NCI-H446 treated with DMSO at 0.1 percent for 48 hours (cell line): ENCODE results near the gene DNAH17.

Experiments used
- DNase-seq: peaks from one replicate; lab custom pipeline; 2025; lab: John Stamatoyannopoulos, UW

Gene DNAH17

DNA sequence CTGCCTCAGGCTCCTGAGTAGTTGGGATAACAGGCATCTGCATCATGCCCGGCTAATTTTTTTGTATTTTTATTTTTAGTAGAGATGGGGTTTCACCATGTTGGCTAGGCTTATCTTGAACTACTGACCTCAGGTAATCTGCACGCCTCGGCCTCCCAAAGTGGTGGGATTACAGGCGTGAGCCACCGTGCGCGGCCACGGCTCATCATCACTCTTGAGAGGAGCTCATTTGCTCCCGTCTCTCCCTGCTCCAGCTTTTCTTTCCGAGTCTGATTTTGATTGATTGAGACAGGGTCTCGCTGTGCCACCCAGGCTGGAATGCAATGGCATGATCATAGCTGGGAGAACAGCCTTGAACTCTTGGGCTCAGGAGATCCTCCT, 186.2 kb downstream of the DNAH17 start:
- no peak for DNase-seq

DNA sequence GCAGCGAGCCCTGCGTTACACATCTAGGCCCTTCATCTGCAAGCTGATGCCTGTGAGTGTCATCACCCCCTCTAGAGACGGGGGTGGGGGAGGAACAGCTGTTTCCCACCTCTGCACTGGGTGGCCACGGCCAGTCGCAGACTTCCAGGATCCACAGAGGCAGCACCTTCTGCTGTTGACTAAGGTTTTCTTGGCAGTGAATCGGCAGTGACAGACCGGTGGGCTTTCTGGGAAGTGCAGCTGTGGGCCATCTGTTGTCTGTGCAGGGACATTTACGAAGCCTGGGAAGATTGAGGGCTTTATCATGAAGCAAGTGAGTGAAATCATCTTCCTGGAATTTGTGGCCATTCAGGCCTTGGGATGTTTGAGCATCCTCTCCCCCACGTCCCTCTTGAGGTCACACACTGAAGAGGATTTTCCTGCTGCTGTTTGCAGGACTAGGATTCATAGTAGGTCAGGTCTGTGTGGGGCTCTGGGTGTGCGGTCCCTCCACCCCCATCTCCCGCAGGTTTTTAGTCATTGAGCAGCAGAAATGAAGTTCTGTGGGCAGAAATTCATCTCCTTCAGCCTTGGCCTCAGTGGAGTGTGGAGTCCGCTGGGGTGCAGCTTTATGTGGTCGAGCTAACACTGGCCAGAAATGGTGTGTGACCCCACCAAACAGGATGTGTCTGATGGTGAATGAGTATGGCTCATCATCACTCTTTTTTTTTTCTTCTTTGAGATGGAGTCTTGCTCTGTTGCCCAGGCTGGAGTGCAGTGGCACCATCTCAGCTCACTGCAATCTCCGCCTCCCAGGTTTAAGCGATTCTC, 186.8 kb downstream of the DNAH17 start:
- peak; percentile 61 for DNase-seq

DNA sequence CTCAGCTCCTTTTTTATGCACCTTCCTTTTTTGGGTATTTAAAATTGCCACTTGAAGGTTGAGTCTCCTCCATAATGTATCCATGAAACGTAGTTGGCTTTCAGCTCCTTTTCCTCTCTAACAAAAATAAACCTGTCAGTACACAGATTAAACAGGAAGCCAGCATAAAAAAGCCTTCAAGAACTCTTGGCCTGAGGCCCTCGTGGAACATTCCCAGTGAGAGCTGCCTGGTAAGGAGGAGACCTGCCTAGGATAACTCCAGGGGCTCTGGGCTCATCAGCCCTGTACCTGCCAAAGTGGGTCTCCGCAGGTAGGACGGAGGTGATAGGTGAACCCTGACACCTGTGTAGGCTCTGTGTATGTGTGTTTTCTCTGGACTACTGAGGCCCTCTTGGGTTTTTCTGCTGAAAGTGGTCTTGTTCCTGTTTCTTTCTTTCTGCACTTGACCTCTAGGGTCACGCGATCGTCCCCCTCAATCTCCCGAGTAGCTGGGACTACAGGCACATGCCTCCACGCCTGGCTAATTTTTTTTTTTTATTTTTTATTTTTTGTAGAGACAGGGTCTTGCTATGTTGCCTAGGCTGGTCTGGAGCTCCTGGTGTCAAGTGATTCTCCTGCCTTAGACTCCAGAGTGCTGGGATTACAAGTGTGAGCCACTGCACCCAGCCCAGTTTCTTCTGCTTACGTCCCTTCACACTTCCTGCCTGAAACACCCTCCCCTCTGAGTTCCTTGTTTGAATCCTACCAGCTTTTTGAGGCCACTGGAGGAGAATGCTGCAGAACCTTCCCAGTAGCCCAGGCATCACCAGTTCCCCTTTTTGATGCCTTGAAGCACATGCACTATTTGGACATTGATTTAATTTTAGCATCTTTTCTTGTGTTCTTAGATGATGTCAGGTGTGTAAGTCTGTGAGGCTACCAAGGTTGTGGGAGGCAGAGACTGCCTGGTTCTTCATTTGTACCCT, 188.9 kb downstream of the DNAH17 start:
- DNase-seq = no peak

DNA sequence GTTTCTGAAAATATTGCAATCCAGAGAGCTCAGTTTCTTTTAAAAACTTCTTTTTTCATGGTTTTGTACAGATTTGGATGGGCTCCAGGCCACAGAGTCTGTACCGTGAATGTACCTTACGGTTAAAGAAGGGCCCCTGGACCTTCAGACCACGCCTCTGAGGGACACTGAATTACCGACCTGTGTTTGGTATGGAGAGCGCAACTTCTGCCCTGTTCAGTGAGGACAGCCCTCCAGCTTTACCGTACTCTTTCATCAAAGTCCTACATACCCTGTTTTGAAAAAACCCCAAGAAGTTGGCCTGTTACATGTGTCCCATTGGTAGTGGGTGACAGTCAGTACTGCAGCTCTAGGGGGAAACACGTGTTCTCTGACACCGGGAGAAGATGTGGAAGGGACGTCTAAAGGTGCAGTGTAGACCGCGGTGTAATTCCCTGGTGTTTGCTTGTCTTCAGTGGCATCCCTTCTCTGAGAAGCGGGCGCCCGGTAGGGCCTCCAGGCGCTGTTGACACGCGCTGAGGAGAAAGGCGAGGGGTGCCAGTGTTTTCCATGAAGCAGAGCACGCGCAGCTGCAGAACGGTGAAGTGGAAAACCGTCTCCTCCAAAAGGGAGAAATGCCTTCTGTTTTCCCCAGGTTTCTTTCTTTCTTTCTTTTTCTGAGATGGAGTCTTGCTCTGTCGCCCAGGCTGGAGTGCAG, 192.6 kb downstream of the DNAH17 start:
- DNase-seq = no peak

DNA sequence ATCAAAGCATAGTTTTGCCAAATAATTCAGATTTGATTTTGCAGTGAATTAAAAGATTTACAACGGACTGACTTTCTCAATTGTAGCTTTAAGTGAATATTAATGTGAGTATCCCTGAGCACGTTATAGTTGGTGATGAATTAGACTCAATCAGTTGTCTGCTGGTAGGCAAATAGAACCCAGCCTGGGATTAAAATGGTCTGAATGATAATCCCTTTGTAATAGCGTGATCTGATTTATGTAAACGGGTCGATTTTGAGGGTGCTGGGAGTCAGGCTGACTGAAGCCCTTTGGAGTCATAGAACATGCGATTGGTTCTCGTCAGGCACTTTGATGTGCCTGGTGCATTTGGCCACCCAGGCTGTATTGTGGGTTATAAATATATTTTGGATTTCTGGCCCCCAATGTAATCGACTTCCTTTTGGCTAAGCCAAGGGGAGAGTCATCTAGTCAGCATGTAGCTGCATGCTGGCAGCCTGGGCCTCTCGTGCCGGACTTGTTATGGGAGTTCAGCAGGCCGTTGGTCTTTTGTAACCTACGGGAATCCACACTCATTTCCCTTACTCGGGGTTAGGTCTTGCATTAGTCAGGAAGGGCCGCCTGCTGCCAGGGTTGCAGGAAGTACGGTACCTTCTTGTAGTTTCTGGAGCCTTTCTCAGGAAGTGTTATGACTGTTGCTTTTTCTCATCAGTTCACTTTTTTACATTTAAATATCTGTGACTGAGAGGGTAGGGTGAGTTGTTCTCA, 193.3 kb downstream of the DNAH17 start:
- no peak for DNase-seq

DNA sequence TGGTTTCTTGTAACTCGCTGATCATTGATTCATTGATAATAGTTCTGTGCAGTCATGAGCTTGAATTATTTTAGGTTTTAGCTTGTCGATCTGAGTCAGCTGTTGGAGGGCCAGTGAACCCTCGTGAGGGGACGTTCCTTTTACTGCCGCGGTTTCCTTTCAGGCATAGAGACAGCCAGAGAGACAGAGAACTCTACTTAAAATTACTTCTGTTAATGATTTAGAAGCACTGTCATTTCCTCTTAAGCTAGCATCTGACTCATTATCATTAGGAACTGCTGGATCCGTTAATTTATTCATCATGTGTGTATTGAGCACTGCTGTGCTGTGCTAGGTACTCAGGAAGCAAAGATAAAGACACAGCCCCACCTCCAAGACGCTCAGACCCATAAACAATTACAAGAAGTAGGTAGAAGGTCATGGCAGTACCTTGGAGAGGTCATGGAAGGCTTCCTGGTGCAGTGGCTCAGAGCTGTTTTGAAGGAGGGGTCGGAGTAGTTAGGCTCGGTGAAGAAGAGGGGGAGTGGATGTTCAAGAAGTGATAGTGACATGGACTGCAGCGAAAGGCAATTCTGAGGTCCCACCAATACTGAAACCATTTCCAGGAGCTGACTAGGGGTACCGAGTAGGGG, 195.5 kb downstream of the DNAH17 start:
- no peak for DNase-seq

DNA sequence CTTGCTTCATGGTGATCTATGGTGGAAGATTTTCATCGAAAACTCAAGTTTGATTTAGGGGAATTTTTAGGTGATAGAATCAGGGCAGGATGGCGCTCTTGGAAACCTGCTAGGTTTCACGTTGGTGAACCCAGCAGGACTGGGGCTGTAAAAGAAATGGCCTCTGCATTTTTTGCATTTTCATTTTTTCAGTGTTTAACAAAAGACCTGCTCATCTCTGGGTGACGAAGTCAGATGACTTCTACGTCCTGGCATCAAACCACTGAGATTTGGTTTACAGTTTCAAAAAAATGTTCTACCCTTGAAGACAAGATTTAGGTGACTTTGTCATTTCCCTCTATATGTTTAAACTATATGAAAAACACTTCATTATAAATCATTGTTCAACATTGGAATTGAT, 196.8 kb downstream of the DNAH17 start:
- no peak for DNase-seq

DNA sequence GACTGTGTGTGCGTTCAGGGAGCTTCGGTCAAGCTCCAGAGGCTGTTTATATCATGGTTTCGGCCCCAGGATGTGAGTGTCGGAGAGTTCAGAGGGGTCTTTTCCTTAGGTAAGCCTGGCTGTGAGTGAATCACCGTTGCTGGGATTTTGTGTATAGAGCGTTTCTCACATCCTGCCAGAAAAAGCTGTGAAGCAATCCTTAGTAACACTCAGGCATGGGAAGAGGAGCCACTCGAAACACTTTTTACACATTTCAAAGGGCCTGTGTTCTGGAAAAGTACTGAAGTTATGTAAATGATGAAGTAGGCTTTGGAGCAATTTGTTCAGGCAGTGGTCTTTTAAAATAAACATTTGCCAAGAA, 198.1 kb downstream of the DNAH17 start:
- no peak for DNase-seq

DNA sequence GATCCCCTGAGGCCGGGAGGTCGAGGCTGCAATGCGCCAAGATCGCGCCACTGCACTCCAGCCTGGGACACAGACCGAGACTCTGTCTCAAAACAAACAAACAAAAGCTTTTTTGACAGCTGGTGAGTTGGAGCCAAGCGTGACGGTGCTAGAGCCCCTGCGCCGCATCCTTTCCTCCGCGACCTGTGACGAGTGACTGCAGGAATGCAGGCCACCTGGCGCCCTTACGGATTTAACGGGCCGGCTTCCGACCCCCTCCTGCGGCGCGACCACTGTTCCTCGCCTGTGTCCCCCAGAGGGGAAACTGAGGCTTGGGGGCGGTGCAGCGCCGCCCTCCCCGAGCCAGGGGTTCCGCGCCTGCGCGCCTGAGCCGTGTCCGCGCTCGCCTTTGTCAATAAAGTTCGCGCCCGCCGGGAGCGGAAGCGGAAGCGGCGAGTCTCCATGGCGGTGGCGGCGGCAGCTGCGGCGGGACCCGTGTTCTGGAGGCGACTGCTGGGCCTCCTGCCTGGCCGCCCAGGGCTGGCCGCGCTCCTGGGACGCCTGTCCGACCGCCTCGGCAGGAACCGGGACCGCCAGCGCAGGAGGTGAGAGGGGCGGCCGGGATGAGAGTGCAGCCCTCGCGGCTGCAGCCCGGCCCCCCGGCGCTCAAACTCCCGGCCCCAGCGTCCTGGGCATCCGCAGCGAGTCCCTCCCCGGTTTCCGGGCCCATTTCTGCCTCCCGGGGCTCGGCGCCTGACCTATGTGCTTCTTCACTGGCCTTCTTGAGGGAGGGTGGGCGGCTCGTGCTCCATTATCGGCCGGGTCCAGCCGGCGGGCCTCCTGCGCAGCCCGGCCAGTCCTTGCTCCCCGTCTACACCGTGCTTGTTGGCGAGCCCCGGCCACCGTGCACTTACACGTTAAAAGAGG, 198.7 kb downstream of the DNAH17 start, which contains the start of gene PGS1:
Gene PGS1 (plus strand): TSS at position 425 of the 906 bp plus-strand sequence. CDS start 17 bp downstream, at position 442.
- DNase-seq = peak; percentile 10

DNA sequence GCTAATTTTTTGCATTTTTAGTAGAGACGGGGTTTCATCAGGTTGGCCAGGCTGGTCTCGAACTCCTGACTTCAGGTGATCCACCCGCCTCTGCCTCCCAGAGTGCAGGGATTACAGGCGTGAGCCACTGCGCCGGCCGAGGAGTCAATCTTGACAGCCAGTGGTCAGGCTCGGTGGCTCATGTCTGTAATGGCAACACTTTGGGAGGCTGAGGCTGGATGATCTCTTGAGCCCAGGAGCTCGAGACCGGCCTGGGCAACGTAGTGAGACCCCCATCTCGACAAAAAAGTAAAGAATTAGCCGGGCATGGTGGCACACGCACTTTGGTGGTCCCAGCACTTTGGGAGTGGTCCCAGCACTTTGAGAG, 199.4 kb downstream of the DNAH17 start:
- no peak for DNase-seq

DNA sequence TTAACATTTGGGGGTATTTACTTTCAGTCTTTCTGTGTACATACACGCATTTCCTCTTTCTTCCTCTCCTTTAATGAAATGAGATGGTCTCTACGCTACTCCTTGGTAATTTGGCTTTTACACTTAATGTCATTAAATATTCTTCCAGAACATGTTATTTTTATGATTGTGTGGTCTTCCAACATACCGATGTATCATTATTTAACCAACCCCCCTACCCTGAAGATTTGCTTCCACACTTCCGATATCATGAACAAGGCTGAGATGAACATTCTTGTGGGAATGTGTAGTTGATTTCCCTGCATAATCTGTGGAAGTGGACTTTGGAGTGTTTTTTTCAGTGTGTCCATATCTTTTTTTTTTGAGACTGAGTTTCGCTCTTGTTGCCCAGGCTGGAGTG, 201.0 kb downstream of the DNAH17 start:
- no peak for DNase-seq

DNA sequence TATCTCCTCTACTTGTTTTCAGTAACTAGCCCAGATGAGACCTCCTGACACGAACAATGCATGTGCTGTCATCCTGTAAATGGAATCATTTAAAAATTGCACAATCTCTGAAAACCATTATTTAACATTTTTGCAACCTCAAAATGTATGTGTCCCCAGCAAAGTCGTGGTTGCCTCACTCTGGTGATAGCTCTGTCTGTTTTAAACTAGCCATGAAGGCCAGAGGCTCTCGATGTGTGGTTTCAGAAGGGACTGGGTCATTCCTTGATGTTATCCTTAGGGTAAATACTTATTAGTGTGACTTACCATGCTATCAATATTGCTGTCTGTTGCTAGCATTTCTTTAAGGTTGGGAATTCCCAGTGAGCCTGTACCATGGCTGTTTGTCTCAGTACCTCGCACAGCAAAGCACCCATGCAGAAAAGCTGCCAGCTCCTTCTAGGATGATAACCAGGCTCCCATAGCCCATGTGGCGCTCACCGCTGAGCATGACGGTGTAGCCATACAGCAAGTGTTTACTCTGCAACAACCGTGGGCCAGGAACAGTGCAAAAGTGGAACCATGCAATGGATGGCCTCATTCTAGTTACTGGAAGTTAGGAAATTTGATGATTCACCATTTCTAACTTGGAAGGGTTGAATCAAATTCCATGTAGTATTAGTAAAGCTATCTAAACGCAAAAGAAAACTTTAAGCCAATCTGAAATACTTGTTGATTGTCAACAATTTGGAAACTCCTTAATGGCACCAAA, 201.6 kb downstream of the DNAH17 start:
- no peak for DNase-seq

DNA sequence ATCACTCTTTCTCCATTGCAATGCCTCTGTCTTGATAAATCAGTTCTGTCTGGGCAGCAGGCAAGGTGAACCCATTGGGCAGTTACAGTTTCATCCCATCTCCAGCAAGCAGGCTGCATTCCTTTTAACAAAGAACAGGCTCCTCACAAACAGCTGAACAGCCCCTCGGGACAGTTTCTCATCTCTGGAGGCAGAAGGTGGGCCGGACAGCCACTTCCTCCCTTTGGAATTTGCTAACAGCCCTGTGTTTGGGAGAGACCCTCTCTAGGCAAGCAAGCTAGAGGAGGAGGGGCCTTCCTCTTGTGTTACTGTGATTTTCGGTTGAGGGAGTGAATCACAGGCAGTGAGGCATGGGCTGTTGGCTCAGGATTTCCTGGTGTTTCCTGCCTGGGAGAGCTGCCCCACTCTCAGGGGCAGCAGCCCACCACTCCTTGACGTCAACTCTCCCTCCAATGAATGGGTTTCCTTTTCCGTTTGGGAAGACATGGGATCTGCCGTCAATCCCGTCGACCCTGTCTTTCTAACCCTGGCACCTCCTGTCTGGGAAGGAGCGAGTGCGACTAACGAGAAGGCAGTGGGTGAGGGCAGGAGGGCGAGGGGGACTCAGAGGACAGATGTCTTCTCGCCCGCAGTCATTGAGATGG, 202.4 kb downstream of the DNAH17 start:
- DNase-seq = no peak

DNA sequence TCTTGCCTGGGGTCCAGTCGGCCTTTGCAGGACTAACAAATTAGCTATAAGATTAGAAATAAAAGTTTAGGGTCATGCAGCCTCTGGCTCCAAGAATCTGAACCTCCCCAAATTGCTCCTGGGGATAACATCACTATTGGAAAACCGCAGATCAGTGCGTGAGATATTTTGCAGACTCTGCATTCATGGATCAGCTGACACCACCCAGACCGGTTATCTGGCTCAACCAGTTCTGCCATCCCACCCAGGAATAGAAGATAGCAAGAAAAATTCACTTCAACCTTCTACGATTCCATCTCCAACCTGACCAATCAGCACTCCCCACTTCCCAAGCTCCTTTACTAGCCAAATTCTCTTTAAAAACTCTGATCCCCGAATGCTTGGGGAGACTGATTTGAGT, 203.0 kb downstream of the DNAH17 start:
- no peak for DNase-seq
